NCI-H446 (cell line): ENCODE data around the gene NUBP2.
"Not testable (repeated sequence)": the region's sequence is repeated elsewhere in the genome, so short reads cannot be mapped to it uniquely, and the experiment has no call there.

Experiments
- DNase-seq, 2 experiments: peaks; one replicate each; lab custom pipeline; 2025; lab: John Stamatoyannopoulos, UW

NUBP2 gene

GRCh38 chr16:1786242-1787055, 3.7 kb downstream of the NUBP2 start:
- no peak for DNase-seq

DNA sequence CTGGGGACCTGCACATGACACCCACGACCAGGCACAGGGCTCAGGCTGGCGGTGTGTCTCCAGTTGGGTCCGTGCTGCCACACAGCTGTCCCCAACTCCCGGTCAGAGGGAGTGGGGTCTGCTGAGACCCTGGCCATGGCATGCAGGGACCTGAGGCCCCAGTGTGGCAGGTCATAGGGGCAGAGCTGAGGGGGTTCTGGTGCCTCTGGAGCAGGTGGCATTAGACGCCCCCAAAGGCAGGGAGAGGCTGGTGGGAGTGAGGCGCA, 4.2 kb downstream of the NUBP2 start:
- no peak for DNase-seq

GRCh38 chr16:1787322-1788094, 4.7 kb downstream of the NUBP2 start:
- DNase-seq = no peak

DNA sequence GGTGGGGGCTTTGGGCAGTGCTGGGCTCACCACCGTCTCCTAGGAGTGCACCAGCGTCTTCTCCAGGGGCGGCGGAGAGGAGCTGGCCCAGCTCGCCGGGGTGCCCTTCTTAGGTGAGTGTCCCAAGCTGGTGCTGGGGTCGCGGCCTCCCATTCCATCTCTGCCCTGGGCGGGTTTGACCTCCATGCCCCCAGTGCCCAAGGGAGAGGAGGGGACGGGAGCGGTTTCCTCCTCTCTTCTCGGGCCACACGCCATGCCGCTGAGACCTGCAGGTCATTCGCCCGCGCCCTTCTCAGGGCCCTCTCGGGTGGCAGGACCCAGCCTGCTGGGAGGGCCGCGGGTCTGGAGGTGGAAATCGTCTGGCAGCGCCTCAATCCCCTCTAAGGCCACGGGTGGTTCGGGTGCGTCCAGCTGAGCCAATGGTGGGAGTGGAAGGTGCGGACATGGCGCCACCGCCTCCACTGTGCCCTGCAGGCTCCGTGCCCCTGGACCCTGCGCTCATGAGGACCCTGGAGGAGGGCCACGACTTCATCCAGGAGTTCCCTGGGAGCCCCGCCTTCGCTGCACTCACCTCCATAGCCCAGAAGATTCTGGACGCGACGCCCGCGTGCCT, 5.4 kb downstream of the NUBP2 start:
- DNase-seq = no peak

DNA sequence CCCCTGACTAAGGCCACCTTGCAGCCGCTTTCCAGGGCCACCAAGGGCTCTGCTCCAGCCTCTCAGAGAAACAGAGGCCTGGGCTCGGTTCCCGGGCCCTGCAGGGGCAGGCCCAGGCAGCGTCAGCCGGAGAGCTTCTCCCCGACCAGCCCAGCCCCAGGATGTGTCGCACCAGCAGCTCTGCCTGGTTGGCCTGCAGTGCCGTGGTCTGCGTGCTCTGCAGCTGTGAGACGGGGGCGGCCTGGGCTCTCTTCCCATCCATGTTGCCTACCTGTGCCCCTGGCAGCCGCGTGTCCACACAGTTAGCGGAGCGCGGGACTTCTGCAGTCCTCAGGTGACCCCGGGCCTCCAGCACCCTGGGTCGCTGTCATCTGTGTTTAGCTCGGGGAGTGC, 5.9 kb downstream of the NUBP2 start:
- DNase-seq = no peak

DNA sequence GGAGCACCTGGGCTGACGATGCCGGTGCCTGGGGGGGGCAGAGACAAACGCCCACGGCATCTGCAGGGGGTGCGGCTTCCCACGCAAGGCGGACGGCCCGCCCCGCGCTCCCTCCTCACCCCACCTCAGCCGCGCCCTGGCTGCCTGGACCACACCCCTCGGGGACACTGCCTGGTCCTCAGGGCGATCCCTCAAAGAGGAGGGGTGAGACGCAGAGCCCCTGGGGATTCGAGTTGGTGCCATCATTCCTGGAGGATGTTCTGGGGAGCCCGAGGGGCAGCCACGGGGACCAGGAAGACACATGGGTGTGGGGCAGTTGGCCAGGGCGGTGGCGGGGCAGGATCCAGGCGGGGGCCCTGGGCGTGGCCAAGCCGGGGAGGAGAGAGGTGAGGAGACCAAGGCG, 6.9 kb downstream of the NUBP2 start:
- no peak for DNase-seq

GRCh38 chr16:1790261-1790610, 7.5 kb downstream of the NUBP2 start:
- DNase-seq = no peak

GRCh38 chr16:1790611-1791255, 8.0 kb downstream of the NUBP2 start:
- no peak for DNase-seq

DNA sequence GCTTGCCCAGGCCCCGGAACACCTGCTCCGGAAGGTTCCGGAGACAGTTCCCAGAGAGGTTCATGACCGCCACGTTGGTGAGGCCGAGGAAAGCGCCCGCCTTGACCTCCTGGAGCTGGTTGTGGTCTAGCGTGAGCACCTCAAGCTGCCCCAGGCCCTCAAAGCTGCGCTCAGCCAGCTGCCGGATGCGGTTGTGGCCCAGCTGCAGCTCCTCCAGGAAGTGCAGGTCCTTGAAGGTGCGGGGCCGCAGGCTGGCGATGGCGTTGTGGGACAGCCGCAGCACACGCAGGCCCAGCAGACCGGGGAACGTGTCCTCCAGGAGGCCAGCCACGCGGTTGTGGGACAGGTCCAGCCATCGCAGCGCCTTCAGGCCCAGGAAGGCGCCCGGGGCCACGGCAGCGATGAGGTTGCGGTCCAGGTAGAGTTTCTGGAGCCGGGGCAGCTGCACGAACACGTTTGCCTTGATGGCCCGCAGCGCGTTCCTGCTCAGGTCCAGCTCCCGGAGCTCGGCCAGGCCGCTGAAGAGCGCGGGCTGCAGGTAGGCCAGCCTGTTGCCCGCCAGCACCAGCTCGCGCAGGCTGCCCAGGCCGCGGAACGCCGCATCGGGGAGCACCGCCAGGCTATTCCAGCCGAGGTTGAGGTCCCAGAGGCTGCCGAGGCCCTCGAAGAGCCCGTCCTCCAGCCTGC, 8.6 kb downstream of the NUBP2 start:
- no peak for DNase-seq

- no peak for DNase-seq
Observed at GRCh38 chr16:1791943-1792812, 9.4 kb downstream of the NUBP2 start.

- no peak for DNase-seq
Observed at GRCh38 chr16:1792836-1793577, 10.2 kb downstream of the NUBP2 start.

DNA sequence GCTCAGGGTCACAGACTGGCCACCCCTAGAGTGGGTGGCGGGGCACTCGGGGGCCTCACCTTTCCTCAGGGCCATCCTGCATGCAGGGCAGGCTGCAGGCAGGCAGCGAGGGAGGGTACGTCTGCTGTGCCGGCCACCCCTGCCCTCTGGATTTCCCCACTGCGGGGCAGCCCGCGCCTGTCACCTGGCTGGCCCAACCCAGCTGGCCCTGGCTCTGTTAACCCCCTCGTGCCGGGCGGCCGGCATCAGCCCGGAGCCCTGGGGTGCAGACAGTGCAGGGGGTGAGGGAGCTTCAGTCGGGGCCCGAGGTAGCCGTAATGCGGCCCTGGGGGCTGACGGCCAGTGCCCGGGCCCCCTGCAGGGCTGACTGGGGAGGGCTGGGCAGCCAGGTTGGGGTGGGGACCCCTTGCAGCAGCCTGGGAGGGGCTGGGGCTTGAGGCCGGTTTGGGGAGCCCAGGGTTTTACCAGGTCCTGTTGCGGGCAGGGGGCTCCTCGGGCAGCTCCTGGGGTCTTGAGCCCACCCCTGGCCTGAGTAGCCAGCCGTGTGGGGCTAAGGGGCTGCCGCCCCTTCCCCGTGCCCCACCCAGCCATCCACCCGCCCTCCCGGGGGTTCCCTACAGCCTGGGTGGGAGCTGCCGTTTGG, 10.9 kb downstream of the NUBP2 start, which contains the start of gene IGFALS:
Gene IGFALS, minus strand, starts transcription at position 128 of the 643 bp plus-strand sequence. Its CDS starts 53 bp downstream, at position 75.
- DNase-seq = no peak

DNA sequence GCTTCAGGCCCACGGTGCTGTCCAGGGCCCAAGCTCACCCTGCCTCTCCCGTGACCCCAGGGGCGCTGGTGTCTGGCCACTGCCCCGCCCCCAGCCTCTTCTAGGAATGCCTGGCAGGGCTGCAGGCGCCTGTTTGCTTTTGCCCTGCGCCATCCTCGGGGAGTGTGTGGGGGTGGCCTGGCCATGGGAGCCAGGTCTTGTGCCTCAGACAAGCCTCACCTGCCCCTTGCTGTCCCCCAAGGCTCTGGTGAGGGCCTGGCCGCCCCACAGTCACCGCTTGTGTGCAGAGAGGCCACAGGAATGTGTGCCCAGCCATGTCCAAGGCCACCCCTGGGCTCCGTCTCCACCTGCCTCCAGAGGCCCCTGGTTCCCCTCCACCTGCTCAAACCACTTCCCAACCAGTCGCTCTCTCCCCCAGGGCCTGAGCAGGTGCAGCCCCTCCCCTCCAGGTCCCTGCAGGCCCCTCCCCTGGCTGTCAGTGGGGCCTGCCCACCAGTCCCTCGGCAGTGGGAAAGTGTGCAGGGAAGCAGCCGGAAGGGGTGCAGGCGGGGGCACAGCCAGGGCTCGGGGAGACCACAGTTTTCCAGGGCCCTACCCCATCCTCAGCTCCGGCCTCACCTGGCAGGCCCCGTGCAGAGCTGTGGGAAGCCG, 11.6 kb downstream of the NUBP2 start:
- no peak for DNase-seq

- DNase-seq = no peak
Observed at GRCh38 chr16:1794908-1795666, 12.3 kb downstream of the NUBP2 start.

DNA sequence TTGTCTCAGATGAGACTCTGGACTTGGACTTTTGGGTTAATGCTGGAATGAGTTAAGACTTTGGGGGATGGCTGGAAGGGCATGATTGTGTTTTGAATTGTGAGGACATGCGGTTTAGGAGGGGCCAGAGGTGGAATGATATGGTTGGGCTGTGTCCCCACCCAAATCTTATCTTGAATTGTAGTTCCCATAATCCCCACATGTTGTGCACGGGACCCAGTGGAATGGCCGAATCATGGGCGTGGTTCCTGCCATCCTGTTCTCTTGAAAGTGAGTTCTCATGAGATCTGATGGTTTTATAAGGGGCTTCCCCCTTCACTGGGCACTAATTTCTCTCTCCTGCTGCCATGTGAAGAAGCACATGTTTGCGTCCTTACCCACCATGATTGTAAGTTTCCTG, 16.5 kb downstream of the NUBP2 start:
- not testable (repeated sequence) for DNase-seq

DNA sequence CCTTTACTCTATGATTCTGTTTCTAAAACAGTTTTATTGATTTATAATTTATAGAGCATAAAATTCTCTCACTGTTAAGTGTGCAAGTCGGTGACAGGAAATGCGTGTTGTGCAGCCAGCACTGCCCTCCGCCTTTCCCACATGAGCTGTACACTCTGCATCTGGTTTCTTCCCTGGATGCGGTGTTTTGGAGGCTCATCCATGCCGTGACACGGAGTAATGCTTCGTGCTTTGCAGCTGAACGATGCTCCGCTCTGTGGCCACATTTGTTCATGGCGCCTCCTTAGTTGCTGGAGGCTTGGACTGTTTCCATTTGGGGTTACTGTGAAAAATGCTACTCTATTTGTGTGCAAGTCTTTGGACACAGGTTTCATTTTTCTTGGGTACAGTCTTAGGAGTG, 17.9 kb downstream of the NUBP2 start:
- no peak for DNase-seq

- DNase-seq = no peak
Observed at GRCh38 chr16:1807626-1808025, 24.9 kb downstream of the NUBP2 start.

DNA sequence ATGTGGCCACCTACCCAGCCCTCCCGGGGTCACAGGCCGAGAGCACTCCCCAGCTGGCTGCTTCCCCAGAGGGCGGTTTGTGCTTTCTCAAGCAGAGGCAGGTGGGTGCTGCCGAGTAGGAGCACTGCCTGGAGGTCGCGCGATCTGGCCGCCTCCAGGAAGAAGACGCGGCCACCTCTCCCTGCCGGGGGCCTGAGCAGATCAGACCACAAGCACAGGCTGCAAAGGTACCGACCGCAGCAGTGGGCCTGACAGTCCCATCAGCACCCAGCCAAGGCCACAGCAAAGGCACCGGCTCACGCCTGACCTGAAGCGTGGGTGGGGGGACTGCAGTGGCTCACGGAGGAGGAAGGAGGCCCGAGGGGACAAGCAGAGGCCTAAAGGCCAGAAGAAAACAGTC, 25.9 kb downstream of the NUBP2 start:
- no peak for DNase-seq
